Stimulated activated CD4-positive, alpha-beta T cell treated with anti-CD3 and anti-CD28 coated beads, TNF-alpha, amount 100 ng/mL, for 48 hours (primary cell): ENCODE data around the gene SDCBP2.
"Not testable (repeated sequence)": the region's sequence is repeated elsewhere in the genome, so short reads cannot be mapped to it uniquely, and the experiment has no call there.

Experiments
- DNase-seq, 3 donors: peaks; one replicate each; pipeline ENCODE4 v3.0.0-alpha.2; 2020; ENCODE audit warnings: low read depth in 3 of 3

Gene SDCBP2

DNA sequence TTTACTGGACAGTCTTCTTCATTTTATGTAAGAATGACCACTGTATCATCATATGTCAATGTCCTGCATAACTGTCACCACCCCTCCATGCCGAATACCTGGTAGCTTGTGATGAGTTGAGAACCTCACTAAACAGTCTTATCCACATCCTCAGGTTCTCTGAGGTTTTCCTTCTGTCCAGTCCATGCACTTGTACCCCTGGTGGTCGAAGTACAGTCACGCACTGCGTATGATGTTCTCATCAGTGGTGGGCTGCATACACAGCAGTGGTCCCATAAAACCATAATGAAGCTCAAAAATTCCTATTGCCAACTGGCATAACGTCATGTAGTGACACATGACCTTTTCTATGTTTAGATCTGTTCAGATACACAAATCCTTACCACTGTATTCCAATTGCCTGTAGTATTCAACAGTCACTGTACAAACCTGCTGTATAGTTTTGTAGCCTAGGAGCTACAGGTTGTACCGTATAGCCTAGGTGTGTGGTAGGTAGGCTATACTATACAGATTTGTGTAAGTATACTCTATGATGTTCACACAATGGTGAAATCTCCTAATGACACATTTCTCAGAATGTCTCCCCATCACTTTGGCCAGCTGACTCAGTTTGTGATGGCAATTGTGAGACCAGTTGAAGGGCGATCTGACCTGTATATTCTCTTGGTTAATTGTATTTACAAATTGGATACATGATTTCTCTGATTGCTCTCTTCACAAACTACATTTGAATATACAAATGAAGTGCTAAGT lies 31.3 kb upstream of the SDCBP2 start:
- DNase-seq = no peak

DNA sequence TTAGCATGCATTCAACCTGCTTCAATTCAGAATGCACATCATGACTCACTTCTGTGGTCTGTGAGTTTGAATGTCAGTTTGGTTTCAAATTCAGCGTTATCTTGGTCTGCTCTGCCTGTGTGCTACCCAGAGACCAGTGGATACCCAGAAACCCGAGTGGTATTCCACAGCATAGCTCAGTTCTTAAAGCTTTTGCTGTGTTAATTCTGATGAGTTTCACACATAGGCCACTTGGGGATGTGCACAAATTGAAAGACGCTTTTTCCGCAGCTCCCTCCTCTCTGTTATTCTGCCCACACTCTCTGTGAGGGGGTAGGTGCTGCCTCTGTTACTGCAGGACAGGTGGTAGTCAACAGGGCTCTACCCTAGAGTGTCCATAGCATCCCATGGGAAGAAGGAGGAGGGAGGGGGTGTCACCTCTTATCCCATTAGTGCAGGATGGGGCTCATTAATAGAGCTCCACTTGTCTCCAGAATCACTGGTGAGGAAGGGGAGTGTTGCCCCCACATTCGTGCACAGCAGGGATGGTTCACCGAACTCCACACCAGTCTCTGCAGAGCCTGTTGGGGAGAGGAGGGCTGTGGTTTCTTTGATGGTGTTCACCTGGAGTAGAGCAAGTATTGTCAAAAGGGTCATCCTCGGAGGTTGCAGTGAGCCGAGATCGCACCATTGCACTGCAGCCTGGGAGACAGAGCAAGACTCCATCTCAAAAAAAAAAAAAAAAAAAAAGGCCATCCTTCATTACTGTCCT lies 29.2 kb upstream of the SDCBP2 start:
- DNase-seq = no peak

DNA sequence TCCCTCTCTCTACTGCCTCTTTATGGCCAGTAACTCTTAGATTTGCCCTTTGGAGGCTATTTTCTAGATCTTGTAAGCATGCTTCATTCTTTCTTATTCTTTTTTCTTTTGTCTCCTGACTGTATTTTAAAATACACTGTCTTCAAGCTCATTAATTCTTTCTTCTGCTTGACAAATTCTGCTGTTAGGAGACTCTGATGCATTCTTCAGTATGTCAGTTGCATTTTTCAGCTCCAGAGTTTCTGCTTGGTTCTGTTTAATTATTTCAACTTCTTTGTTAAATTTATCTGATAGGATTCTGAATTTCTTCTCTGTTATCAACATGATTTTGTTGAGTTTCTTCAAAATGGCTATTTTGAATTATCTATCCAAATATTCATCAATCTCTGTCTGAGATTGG lies 25.0 kb upstream of the SDCBP2 start:
- DNase-seq = no peak

DNA sequence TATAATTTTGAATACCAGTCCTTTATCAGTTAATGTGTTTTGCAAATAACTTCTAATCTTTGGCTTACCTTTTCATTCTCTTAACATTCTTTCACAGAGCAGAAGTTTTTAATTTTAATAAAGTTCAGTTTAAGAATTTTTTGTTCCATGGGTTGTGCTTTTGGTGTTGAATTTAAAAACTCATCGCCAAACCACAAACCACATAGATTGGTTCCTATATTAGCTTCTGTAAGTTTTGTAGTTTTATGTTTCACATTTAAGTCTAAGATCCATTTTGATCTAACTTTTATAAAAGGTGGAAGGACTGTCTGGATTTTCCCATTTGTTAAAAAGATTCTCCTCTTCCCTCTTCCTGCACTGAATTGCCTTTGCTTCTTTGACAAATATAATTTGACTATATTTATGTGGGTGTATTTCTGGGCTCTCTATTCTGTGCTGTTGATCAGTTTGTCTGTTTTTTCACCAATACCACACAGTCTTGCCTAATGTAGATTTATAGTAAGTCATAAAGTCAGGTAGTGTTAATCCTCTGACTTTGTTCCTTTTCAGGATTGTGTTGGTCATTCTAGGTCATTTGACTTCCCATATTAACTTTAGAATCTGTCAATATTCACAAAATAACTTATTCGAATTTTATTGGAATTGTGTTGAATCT lies 17.5 kb upstream of the SDCBP2 start:
- no peak for DNase-seq

DNA sequence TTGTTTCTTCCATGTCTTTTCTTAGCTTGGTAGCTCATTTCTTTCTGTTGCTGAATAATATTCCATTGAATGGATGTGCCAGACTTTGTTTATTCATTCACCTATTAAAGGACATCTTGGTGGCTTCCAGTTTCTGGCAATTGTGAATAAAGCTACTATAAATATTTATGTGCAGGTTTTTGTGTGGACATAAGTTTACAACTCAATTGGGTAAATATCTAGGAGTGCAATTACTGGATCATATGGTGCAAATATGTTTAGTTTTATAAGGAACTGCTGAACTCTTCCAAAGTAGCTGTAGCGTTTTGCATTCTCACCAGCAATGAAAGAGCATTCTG lies 16.8 kb upstream of the SDCBP2 start:
- no peak for DNase-seq

DNA sequence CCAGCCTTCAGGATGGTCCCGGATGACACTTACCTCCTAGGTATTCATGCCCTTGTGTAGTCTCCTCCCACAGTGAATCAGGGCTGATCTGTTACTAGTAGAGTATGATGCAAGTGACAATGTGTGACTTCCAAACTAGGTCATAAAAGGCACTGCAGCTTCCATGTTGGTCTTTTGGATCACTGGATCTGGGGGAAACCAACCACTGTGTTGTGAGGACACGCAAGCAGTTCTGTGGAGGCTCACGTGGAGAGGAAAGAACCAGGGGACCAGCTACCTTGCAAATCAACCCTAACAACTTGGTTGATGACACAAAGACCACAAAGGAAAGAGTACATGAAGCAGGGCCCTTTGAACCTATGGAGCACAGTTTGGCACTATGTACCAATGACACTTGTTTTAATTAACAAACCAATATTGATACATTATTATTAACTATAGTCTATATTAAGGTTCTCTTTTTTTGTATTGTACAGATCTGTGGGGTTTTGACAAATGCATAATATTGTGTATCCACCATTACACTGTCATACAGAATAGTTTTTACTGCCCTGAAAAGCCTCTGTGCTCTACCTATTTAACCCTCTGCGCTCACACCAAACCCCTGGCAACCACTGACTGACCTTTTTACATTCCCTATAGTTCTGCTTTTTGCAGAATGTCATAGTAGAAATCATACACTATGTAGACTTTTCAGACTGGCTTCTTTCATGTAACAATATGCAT lies 16.3 kb upstream of the SDCBP2 start:
- DNase-seq = no peak

DNA sequence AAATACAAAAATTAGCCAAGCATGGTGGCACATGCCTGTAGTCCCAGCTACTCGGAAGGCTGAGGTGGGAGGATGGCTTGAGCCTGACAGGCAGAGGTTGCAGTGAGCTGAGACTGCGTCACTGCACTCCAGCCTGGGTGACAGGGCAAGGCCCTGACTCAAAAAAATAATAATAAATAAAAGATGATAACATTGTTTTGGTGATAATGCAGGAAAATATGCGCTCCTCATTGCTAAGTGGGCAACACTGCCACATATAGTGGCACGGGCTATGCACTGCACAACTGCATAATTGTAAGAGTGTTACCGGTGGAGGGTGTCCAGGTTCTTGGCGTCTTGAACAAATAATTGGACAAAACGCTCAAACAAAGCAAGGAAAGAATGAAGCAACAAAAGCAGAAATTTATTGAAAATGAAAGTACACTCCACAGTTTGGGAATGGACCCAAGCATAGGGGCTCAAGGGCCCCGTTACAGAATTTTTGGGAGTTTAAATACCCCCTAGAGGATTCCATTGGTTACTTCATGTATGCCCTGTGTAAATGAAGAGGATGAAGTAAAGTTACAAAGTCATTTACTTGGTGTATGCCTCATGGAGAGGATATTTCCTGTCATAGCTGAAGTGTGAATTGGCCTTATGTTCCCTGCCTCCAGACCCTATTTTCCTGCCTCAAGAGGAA lies 14.6 kb upstream of the SDCBP2 start:
- DNase-seq = not testable (repeated sequence)

DNA sequence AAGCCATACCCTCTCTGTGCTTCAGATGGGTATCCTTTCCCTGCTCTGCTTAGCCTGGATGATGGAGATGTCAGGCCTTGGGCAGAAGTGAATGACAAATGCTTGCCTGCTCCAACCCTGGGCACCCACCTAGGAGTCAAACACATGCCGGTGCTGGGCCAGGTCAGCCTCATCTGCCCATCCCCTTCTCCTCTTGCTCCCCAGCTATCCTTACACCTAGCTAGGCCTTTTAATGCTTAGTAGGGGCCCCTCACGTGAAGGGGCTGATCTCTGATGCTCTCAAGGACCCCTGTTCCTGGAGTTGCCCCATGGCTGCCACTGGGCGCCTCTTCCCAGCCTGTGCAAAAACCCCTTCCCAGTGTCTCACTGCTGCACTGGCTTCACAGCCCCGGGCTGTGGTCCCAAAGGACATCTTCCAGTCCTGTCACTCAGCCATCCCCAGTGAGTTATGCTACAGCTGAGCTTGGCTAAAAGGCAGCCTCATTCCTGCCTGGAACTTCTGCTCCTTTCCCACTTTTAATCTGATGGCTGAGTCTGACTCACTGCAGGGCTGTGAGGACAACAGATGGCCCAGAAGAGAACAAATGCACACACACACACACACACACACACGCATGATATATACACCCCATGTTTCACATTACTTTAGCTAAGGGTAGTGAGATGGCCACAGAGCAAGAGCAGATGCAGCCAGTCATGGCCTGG lies 12.8 kb upstream of the SDCBP2 start:
- DNase-seq = no peak

DNA sequence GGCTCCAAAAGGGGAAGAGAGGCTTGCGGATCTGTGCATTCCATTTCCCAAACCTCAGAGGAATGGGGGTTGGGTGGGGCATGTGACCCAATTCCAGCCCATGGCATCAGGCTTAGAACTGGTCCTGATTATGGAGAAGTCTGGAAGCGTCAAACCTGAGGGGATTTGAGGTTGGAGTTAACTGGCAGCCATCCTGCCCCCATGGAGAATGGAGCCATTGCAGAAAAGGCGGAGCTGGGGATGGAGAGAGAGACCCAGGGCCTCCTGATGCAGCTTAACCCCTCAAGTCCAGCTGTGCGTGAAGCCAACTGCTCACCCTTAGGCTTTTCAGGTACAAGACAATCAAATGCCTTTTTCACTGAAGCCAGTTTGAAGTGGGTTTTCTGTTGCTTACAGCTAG lies 9.9 kb upstream of the SDCBP2 start:
- DNase-seq = no peak

DNA sequence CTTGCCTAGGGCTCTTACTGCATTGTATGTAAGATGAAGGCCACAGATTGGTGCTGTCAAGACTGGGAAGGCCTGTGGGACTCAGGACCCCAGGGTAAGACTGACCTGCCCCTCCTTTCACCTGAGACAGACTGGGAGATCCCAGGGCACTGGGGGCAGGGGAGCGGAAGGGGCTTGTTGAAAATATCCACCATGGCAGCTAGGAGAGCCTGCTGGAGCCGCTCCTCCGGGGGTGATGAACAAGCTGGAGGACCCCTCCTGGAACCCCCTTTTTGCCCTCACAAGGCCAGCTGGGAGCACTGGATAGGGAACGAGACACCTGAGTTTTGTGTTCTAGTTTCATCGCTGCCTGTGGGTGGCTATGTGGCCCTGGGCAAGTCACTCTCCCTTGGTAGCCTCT lies 9.2 kb upstream of the SDCBP2 start:
- DNase-seq = no peak

DNA sequence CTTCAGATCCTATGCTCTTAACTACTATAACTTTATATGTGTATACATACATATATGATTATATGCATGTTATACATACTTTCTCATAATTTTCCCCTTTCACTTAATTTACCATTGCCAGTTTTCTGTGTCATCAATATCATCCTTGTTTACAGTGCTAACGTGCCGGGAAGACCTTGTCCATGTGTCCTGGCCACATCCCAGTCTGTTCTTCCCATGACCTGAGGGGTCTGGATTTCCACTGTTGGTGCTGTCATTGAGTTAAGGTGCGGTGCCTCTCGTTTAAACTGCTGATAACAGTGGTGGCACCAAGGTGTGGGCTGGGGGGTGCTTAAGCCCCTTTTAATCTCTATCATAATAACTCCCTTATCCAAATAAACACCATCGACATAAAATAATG lies 8.5 kb upstream of the SDCBP2 start:
- no peak for DNase-seq

DNA sequence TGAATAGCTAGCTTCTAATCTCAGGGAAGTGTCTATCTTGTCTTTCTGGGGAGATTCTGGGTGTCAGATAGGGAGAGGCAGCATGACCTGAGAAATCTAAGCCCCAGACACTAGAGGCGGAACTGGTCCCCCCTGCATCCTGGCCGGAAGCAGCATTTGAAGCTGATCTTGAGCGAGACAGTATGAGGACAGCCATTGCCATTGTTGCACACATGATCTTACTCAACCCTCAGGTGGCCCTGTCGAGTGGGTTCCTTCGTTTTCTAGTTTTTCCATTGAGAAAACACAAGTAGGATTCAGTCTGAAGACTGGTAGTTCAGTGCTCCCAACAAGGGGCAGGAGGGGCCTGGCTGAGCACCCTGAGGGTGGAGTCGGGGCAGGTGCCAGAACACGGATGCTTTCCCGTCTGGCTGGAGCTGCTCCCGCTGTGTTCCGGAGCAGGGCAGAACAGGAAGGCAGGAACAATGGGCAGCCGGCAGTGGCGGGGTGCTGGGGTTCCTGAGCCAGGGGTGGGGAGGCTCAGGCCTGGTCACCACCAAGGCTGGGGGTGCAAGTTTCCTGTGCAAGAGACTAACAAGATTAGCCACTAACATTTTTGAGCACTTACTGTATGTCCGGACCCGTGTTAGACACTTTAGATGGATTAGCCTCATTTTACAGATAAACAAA lies 7.9 kb upstream of the SDCBP2 start:
- no peak for DNase-seq

DNA sequence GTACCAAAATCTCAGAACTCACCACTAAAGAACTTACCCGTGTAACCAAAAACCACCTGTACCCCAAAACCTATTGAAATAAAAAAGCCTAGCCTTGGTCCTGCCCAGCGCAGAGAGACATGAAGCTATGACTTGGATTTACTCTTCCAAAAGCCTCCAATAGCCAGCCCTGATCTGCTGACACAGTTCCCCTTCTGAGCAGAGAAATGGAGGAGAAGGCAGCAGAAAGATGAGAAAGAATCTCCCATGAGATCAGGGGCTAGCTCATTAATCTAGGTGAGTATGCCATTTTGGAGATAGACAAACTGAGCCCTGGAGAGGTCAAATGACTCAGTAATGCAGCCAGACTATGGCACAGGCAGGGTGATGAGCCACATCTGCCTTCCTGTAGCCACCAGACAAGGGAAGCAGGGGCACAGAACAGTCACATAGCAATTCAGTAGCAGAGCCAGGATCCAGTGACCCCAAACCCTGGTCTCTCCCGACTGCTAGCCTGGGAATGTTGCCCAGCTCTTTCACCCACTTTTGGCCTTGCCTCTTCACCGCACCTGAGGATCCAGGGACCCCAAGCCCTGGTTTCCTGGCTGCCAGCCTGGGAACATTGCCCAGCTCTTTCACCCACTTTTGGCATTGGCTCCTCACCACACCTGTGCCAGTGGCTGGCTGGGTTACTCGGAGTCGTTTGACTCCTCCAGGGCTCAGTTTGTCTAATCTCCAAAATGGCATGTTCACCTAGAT lies 7.2 kb upstream of the SDCBP2 start:
- DNase-seq = no peak

DNA sequence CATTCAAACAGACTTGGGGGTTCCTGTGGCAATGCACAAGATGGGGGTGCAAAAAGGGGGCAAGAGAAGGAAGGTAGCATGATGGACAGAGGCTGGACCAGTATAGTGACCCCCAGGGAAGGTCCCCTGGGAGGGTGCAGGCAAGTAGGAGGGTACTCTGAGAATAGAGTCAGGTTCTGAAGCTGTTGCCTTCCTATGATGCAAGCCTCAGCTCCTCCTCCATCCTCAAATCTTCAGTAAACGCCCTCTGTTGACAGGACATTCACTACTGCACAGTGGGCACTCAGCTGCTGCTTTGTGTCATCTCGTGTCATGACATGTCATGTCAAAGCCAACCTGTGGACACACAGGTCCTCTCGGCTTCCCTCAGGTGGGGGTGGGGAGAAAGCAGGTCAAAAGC lies 5.8 kb upstream of the SDCBP2 start:
- no peak for DNase-seq

DNA sequence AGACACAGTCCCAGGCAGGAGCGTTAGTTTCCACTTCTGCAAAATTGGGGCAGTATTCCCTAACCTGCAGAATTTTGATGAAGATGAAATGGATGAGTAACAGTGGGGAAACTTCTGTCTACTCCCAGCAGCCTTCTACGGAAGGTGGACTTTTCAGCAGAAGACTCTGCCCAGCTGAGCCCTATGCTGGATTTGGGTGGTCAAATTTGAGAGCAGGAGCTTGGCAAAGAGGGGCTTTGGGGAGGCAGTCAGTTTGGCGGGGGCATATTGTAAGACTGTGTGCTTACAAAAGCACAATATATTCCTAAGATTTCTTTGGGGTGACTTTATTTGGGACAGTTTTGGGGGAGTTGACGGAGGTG lies 5.4 kb upstream of the SDCBP2 start:
- no peak for DNase-seq

DNA sequence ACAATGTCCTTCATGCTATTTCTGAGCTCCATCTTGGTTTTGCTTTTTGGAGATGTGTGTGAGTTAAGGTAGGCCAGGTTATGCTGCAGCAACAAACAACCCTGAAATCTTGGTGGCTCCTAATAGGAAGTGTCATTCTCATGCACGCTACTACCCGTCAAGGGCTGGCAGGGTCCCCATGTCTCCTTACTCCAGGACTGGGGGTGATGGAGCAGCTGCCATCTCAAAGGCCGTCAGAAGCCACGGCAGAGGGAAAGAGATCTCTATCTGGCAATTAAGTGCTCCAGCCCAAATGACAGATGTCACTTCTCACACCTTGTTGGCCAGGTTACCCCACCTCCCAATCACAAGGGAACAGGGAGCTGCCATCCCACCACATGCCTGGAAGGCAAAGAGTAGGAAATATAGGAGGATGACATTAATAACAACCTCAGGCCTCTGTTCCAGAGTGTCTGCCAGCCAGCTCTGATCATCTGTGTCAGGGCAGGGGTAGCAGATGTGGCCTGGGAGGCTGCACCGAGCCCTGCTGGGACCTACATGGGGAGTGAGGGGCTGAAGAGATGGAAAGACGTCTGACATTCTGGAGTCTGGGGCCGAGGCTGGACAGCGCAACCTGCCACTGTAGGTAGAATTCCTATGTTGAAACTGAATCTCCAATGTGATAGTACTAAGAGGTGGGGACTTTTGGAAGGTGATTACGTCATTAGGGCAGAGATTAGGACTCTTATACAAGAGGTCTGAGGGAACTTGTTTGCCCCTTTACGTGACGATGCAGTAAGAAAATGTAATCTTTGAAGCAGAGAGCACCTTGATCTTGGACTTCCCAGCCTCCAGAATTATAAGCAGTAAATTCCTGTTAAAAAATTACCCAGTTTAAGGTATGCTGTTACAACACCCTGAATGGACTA lies 4.8 kb upstream of the SDCBP2 start:
- no peak for DNase-seq

DNA sequence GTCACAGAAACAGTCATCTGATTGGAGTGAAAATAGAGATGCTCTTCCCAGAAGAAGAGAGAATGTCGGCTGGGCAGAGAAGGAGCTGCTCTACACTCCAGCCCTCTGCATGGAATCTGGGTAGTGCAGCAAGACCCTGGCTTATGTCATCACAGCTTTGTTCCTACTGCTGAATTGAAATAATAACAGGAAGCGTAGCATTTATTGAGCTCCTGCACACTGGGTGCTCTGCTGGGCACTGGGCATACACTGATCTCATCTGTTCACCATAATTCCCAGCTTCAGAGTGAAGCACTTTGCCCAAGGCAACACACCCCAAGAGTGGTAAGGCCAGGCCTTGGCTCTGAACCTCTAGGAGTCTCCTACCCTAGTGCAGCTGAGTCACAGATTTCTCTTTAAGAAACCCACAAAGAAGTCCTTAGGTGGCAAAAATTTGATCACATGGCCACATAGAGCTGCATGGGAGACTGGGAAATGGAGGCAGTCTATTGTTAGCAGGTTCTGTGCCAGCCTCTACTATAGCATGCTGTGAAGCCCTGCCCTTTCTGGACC lies 3.9 kb upstream of the SDCBP2 start:
- DNase-seq = no peak

DNA sequence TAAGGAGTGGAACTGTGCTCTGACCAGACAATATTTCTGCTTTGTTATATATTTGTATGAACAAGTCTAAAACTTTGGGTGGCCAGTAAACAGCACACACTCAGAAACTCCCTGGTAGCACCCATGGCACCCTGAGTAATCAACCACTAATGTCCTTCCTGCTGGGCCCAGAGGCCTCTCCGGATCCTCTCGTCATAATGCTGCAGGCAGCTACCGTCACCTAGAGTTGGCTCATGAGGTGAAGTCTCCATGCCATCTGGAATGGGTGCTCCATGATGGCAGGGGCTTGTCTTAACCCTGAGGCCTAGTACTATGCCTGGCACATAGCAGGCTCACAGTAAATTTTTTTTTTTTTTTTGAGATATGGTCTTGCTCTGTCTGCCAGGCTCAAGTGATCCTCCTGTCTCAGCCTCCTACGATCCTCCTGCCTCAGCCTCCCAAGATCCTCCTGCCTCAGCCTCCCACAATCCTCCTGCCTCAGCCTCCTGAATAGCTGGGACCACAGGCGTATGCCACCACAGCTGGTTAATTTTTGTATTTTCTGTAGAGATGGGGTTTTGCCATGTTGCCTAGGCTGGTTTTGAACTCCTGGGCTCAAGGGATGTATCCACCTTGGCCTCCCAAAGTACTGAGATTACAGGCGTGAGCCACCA lies 3.0 kb upstream of the SDCBP2 start:
- DNase-seq = no peak
